K562 (cell line): Measurements from ENCODE around the gene ZBTB16.
"Not testable (repeated sequence)": the region's sequence is repeated elsewhere in the genome, so short reads cannot be mapped to it uniquely, and the experiment has no call there.

Experiments used
- ESRRA ChIP-seq: fragments of 450-650 bp; IDR thresholded peaks from 2 replicates; pipeline ENCODE4 v1.6.1; 2014; ENCODE audit warnings: low read depth, mild to moderate bottlenecking, moderate library complexity, borderline replicate concordance
- SREBF2 ChIP-seq: sonication (generic); formaldehyde crosslinking; IDR thresholded peaks from 2 replicates; pipeline ENCODE4 v1.4.0; 2020; ENCODE audit warnings: mild to moderate bottlenecking, missing genetic modification reagents

- TF ChIP-seq ESRRA; SREBF2 (CRISPR knock-in tag): not testable (repeated sequence)
These were observed 9.7 kb upstream of the ZBTB16 start for GRCh38 chr11:114049766-114050165.
